Keratinocyte (primary cell): ENCODE measurements around the gene XCR1. TPM values are rescaled to one million over a fixed set of nuclear protein-coding genes. Genes with fewer than 3 reads are reported as not detected.

Experiments
- DNase-seq: peaks from one replicate; pipeline ENCODE4 v3.0.0-alpha.2; 2011; ENCODE audit warnings: low read depth, missing footprints, low spot score
- FAIRE-seq: peaks from 2 replicates; lab custom pipeline; 2011; peaks lifted over from hg19 to GRCh38; lab: Jason Lieb, UNC
- H2AFZ ChIP-seq: 2 replicates; pipeline ENCODE4 v1.6.0; 2012; ENCODE audit warnings: low read length, control low read depth, inconsistent platforms; ENCODE audit not compliant: control insufficient read depth
- H3K27ac ChIP-seq: 2 replicates; pipeline ENCODE4 v1.5.1; 2011; ENCODE audit warnings: low read length; ENCODE audit not compliant: control insufficient read depth, insufficient read depth
- H3K27me3 ChIP-seq: 3 replicates; pipeline ENCODE4 v1.6.0; 2011; ENCODE audit warnings: low read length; ENCODE audit not compliant: control insufficient read depth, insufficient read depth; ENCODE audit errors: extremely low read depth
- H3K36me3 ChIP-seq, 2 experiments: 2 replicates in 1 of 2; 3 replicates in 1 of 2; pipeline ENCODE4 v1.5.1; 2011; ENCODE audit warnings: low read length in 2 of 2, mild to moderate bottlenecking in 1 of 2; ENCODE audit not compliant: control insufficient read depth in 2 of 2, insufficient read depth in 2 of 2; ENCODE audit errors: extremely low read depth in 1 of 2
- H3K4me1 ChIP-seq: 3 replicates; pipeline ENCODE4 v1.5.1; 2011; ENCODE audit warnings: low read length; ENCODE audit not compliant: control insufficient read depth, insufficient read depth; ENCODE audit errors: extremely low read depth
- H3K4me2 ChIP-seq: 3 replicates; pipeline ENCODE4 v1.6.0; 2011; ENCODE audit warnings: low read depth, low read length; ENCODE audit not compliant: control insufficient read depth, insufficient read depth; ENCODE audit errors: extremely low read depth
- H3K4me3 ChIP-seq, 3 experiments: fragments of 200-600 bp in 1 of 3; sonication (generic) in 1 of 3; 2 replicates in 2 of 3; 3 replicates in 1 of 3; pipeline ENCODE4 v1.5.1; 2011 to 2016; ENCODE audit warnings: low read length in 3 of 3, mild to moderate bottlenecking in 3 of 3, control low read depth in 2 of 3, inconsistent platforms in 1 of 3, low read depth in 1 of 3, mixed read lengths in 1 of 3, mixed run types in 1 of 3, moderate library complexity in 1 of 3; ENCODE audit not compliant: control insufficient read depth in 2 of 3, insufficient read depth in 2 of 3; ENCODE audit errors: extremely low read depth in 1 of 3
- H3K79me2 ChIP-seq: 2 replicates; pipeline ENCODE4 v1.6.0; 2012; ENCODE audit warnings: low read length; ENCODE audit not compliant: control insufficient read depth, insufficient read depth
- H3K9ac ChIP-seq: 3 replicates; pipeline ENCODE4 v1.6.0; 2011; ENCODE audit warnings: low read length; ENCODE audit not compliant: control insufficient read depth, insufficient read depth; ENCODE audit errors: extremely low read depth
- H3K9me1 ChIP-seq: 3 replicates; pipeline ENCODE4 v1.6.0; 2011; ENCODE audit warnings: low read length; ENCODE audit not compliant: control insufficient read depth, insufficient read depth; ENCODE audit errors: extremely low read depth
- H3K9me3 ChIP-seq: 2 replicates; pipeline ENCODE4 v1.5.1; 2012; ENCODE audit warnings: low read depth, low read length; ENCODE audit not compliant: control insufficient read depth
- H4K20me1 ChIP-seq: 3 replicates; pipeline ENCODE4 v1.6.0; 2011; ENCODE audit warnings: low read length; ENCODE audit not compliant: control insufficient read depth, insufficient read depth; ENCODE audit errors: extremely low read depth
- EZH2 ChIP-seq: IDR thresholded peaks from one replicate; pipeline ENCODE4 v1.6.1; 2012; ENCODE audit warnings: inconsistent platforms, mild to moderate bottlenecking, low read length, moderate library complexity
- dilution Hi-C: fragments of 300-500 bp; cut with MboI; formaldehyde crosslinking; loops from one replicate; pipeline ENCODE4 v1.7.0; 2020; ENCODE audit warnings: low sequenced_read_pairs; ENCODE audit not compliant: extremely low pct_ligation_motif_present
- polyA plus RNA-seq, 5 experiments: library from polyadenylated mRNA; depleted of rRNA in 3 of 5; stranded (reverse) in 3 of 5; stranded (forward) in 1 of 5; unstranded in 1 of 5; fragments of >200 nt; gene quantifications; 1 replicate in 1 of 5; 2 replicates in 3 of 5; 3 replicates in 1 of 5; pipeline versions ENCODE4 v1.2.1 to v1.2.3, GENCODE V29; 2011 to 2012; ENCODE audit warnings: missing spikeins in 2 of 5, low read depth in 1 of 5, low replicate concordance in 1 of 5
- TF ChIP-seq, protein P1 (sequence below), 3 experiments: IDR thresholded peaks in 1 of 3; conservative IDR thresholded peaks in 1 of 3; optimal IDR thresholded peaks in 1 of 3; 2 replicates in 2 of 3; 3 replicates in 1 of 3; pipeline versions ENCODE3 to v1.5.1; 2011; ENCODE audit warnings: low read length in 3 of 3, mild to moderate bottlenecking in 3 of 3, moderate library complexity in 2 of 3, control low read depth in 1 of 3, inconsistent platforms in 1 of 3; ENCODE audit not compliant: insufficient read depth in 2 of 3; ENCODE audit errors: extremely low read depth in 1 of 3

Gene XCR1
- polyA plus RNA-seq, 1 donor (not counting 4 experiments of a cell fraction or from before 2014, with no cell fraction given), result 0.01 TPM

DNA sequence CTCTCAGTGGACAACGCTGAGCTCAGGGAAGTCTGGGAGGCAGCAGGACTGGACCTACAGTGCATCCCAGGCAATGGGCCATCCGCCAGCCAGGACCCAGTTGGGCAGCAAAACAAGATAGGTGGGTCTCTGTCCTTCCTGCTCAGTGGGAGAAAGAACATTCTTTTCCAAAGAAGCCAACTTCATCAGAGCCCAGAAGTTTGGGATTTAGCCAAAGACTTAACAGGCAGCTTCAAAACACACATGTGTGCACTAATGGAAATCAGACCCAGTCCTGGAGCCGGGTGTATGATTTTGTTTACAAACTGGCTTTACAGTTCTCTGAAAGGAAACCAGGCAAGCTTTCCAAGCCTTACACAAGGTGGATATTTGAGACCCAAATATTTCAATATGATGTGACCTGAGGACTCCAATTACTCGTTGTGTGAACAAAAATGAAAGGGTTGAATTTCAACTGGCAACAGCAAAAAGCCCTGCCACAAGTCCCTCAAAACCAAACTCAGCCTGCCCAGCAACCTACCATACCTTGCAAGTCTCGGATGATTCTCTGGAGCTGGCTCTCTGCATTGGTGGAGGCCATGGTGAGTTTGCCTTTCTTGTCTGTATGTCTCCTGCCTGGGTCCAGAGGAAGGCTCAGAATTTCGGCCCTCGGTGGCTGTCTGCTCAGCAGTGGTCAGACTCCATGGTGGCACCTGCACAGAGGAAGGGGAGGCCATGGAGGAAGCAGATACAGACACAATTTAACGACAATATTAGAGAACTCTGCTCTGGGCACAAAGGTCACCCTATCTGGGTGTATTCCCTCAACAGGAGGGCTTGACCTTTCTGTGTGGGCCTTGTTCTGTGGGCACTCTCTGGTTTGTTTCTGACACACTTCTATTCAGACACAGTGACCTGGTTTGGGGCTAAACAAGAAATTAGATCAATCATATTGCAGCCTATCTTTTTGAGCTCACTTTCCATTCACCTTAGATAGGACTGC is 42.7 kb downstream of the XCR1 start:
- H3K4me2 ChIP-seq, result no peak overlapping the region
- TF ChIP-seq EZH2, result no peak
- TF ChIP-seq, protein P1, sequence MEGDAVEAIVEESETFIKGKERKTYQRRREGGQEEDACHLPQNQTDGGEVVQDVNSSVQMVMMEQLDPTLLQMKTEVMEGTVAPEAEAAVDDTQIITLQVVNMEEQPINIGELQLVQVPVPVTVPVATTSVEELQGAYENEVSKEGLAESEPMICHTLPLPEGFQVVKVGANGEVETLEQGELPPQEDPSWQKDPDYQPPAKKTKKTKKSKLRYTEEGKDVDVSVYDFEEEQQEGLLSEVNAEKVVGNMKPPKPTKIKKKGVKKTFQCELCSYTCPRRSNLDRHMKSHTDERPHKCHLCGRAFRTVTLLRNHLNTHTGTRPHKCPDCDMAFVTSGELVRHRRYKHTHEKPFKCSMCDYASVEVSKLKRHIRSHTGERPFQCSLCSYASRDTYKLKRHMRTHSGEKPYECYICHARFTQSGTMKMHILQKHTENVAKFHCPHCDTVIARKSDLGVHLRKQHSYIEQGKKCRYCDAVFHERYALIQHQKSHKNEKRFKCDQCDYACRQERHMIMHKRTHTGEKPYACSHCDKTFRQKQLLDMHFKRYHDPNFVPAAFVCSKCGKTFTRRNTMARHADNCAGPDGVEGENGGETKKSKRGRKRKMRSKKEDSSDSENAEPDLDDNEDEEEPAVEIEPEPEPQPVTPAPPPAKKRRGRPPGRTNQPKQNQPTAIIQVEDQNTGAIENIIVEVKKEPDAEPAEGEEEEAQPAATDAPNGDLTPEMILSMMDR (optimal IDR thresholded peaks at IDR 0.05 in 1 of 3, IDR thresholded peaks at IDR 0.05 in 1 of 3, conservative IDR thresholded peaks at IDR 0.05 in 1 of 3; ENCODE audit: extremely low read depth in 1 of 3, insufficient read depth in 2 of 3, low read length in 3 of 3), result no peak
- no peaks in the 10 kb centered on the region for H3K27me3 ChIP-seq
- H3K9ac ChIP-seq, result no peak overlapping the region
- H3K4me3 ChIP-seq, result no peak overlapping the region
- H3K79me2 ChIP-seq, result peaks cover 2% of the 10 kb centered on the region
- H3K27ac ChIP-seq, result no peak overlapping the region
- no peaks in the 10 kb centered on the region for H4K20me1 ChIP-seq
- DNase-seq (no peak), FAIRE-seq (no peak)
- H3K9me3 ChIP-seq, result no peaks in the 10 kb centered on the region
- H3K4me1 ChIP-seq, result peaks cover 24% of the 10 kb centered on the region
- H2AFZ ChIP-seq, result no peak overlapping the region
- dilution Hi-C loops, result no loop called here
- peaks cover 9 to 12% of the 10 kb centered on the region in 2 experiments for H3K36me3 ChIP-seq
- H3K9me1 ChIP-seq, result peaks cover 2% of the 10 kb centered on the region

DNA sequence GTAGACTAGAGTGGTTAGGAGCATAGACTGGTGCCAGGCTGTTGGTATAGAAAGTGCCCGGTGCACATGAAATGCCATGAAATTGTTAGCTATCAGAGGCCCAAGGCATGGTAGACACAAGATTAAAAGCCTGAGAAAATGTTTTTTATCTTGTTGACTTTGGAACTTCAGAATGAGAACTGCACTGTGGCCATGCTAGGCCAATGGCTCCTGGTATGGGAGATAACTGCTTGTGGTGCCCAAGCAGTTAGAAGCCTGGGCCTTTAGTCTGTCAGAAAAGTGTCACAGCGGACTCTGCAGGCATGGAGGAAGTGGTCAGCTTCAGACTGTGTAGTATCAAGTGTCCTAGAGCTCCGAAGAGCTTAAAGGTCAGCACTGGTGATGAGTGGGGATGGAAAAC is 43.5 kb downstream of the XCR1 start:
- TF ChIP-seq EZH2, result no peak
- TF ChIP-seq, protein P1 (optimal IDR thresholded peaks at IDR 0.05 in 1 of 3, IDR thresholded peaks at IDR 0.05 in 1 of 3, conservative IDR thresholded peaks at IDR 0.05 in 1 of 3; ENCODE audit: extremely low read depth in 1 of 3, insufficient read depth in 2 of 3, low read length in 3 of 3), result no peak
- H4K20me1 ChIP-seq, result no peaks in the 10 kb centered on the region
- peaks cover 2% of the 10 kb centered on the region for H3K9me1 ChIP-seq
- H3K4me1 ChIP-seq, result peaks cover 16% of the 10 kb centered on the region
- H2AFZ ChIP-seq, result no peak overlapping the region
- dilution Hi-C loops, result no loop called here
- H3K27me3 ChIP-seq, result no peaks in the 10 kb centered on the region
- H3K27ac ChIP-seq, result no peak overlapping the region
- no peak overlapping the region for H3K4me3 ChIP-seq
- DNase-seq, result no peak
- no peaks in the 10 kb centered on the region for H3K9me3 ChIP-seq
- H3K4me2 ChIP-seq, result no peak overlapping the region
- peaks cover 2% of the 10 kb centered on the region for H3K79me2 ChIP-seq
- H3K36me3 ChIP-seq, result peaks cover 9 to 12% of the 10 kb centered on the region in 2 experiments
- no peak for FAIRE-seq
- H3K9ac ChIP-seq, result no peak overlapping the region
